Heart left ventricle (tissue), 16 donors: ENCODE measurements around the gene LBHD1. TPM values are rescaled to one million over a fixed set of nuclear protein-coding genes. Genes with fewer than 3 reads are reported as not detected.
A peak's percentile ranks its signal among the peaks of the same experiment; 100 is the strongest.
"Not testable (repeated sequence)": the region's sequence is repeated elsewhere in the genome, so short reads cannot be mapped to it uniquely, and the experiment has no call there.

Experiments used
- ATAC-seq, 4 donors: fragments of 200-7000 bp; cut with Tn5 transposase; one replicate each; pipeline ENCODE4 v1.9.1; 2020 to 2022; ENCODE audit warnings: moderate library complexity in 4 of 4, mild to moderate bottlenecking in 3 of 4, moderate number of reproducible peaks in 1 of 4
- DNase-seq, 5 donors: peaks; one replicate each; pipeline ENCODE4 v3.0.0-alpha.2; 2020
- H3K27ac ChIP-seq, 12 donors: fragments of 200-600 bp; sonication (generic) in 4 of 12; one replicate each; pipeline versions ENCODE4 v1.5.0 to v1.8.0; 2016 to 2022; ENCODE audit warnings: mild to moderate bottlenecking in 2 of 12
- H3K27me3 ChIP-seq, 9 donors: fragments of 200-600 bp; sonication (generic) in 2 of 9; one replicate each; pipeline versions ENCODE4 v1.5.1 to v1.8.0; 2016 to 2022; ENCODE audit warnings: mild to moderate bottlenecking in 3 of 9
- H3K36me3 ChIP-seq, 9 donors: fragments of 200-600 bp; sonication (generic) in 2 of 9; one replicate each; pipeline versions ENCODE4 v1.5.0 to v1.8.0; 2018 to 2022; ENCODE audit warnings: mild to moderate bottlenecking in 2 of 9
- H3K4me1 ChIP-seq, 12 donors: fragments of 200-600 bp; sonication (generic) in 4 of 12; one replicate each; pipeline versions ENCODE4 v1.5.0 to v1.8.0; 2016 to 2022; ENCODE audit warnings: mild to moderate bottlenecking in 3 of 12
- H3K4me3 ChIP-seq, 12 donors: fragments of 200-600 bp; sonication (generic) in 4 of 12; one replicate each; pipeline versions ENCODE4 v1.5.0 to v1.8.0; 2017 to 2022; ENCODE audit warnings: mild to moderate bottlenecking in 9 of 12, moderate library complexity in 4 of 12
- H3K9me3 ChIP-seq, 12 donors: fragments of 200-600 bp; sonication (generic) in 4 of 12; one replicate each; pipeline versions ENCODE4 v1.5.0 to v1.8.0; 2016 to 2022; ENCODE audit warnings: mild to moderate bottlenecking in 1 of 12
- POLR2A ChIP-seq, 2 donors: fragments of 450-650 bp; IDR thresholded peaks; one replicate each; pipeline ENCODE4 v1.6.1; 2017; ENCODE audit warnings: antibody characterized with exemption in 2 of 2, mild to moderate bottlenecking in 2 of 2, moderate library complexity in 2 of 2
- WGBS, 4 donors: extraction: QIAGEN DNeasy Blood & Tissue Kit in 2 of 4; methylation state at CpG; one replicate each; pipeline versions ENCODE4 v1.1.5 to v1.1.7; 2013 to 2018; 5-methylcytosine and 5-hydroxymethylcytosine counted together
- intact Hi-C, 10 donors: fragments of 100-400 bp; cut with DNase I; formaldehyde crosslinking; loops; one replicate each; pipeline versions ENCODE4 v1.11.1 to v1.14.2; 2022
- polyA plus RNA-seq, 2 donors: library from polyadenylated mRNA; stranded (reverse); fragments of 200-250 nt; gene quantifications; one replicate each; pipeline ENCODE4 v1.2.3, GENCODE V29; 2013
- total RNA-seq, 9 donors: library from RNA; depleted of rRNA in 2 of 9; stranded (reverse); fragments of >200 nt in 2 of 9; fragmentation: NEBNext Ultra II Directional in 3 of 9; extraction: Animal tissue kit (Norgen Biotek cat#: 25700) in 3 of 9; gene quantifications; one replicate each; pipeline versions ENCODE4 v1.1.0 to v1.2.4, GENCODE V29; 2016 to 2023
- TF ChIP-seq, protein P1 (sequence below), 12 donors: fragments of 200-600 bp; sonication (generic) in 4 of 12; IDR thresholded peaks; one replicate each; pipeline versions ENCODE4 v1.5.0 to v1.8.0; 2018 to 2022; ENCODE audit warnings: antibody characterized with exemption in 12 of 12, mild to moderate bottlenecking in 5 of 12
- donor health status: ischemic (EF 13 %, LVEDD 7.1; RV severe dilation, severe dysfunction).
- donor health status: healthy with polysubstance abuse.
- donor health status: DM: no; HTN: yes; CAD: no.
- donor health status: DM: no; HTN: no; CAD: no.
- donor health status: ischemic (EF 25% LVEDD 6.9; RV normal size, moderate dysfunction).
- donor health status: ischemic (EF 25% LVEDD 5.7; RV mildly dilated, moderate dysfunction).
- donor health status: healthy.
- donor health status: DM: yes; HTN: yes; CAD: no.
- donor health status: ischemic (EF 35%, LVEDD 5.7; RV mildly dilated, moderate dysfunction).
- donor health status: nonischemic (EF 11% LVEDD 7.7; RV severe dilation, severe dysfunction).
- donor health status: DM: yes; HTN: yes; CAD: no.
- donor health status: PGD.
- donor health status: ischemic (EF 29% LVEDD 5.4; RV normal size, mild dysfunction).
- donor health status: nonischemic (EF 23%, LVEDD 6.1; RV moderate dilation, normal function).

LBHD1 gene
- total and polyA plus RNA-seq, 11 donors = 1.4 to 6.3 (median 2.4) TPM

DNA sequence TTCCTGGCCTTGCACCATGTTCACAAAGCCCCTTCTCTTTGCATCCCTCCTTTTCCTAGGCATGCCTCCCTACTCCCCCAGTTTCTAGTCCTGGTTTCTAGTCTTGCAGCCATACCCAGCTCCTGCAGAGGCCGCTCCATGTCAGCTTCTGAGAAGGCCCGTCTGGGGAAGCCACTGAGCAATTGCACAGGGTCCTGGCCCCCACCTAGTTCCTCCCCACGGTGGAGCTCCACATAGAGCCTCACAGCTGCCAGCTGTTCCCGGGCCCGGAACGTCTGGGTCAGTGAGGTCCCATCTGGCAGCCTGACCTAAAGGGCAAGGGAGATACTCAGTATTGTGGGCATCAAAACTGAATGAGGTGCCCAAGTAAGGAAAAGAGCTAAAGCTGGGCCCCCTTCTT lies 4.6 kb upstream of the LBHD1 start:
- ATAC-seq = no peak
- intact Hi-C loops = loop anchor here in 1 of 10 donors (5.0 kb wide), 1 partner anchor 74 kb away; the partner anchor contains the start of gene MTA2
- Histone ChIP-seq H3K4me3 (no peak overlapping the region), H3K27ac (no peak overlapping the region), H3K36me3 (peaks cover 0 to 53% (median 49%) of the 10 kb centered on the region in 9 donors), H3K9me3 (no peaks in the 10 kb centered on the region), H3K27me3 (no peaks in the 10 kb centered on the region), H3K4me1 (peaks cover 6 to 61% (median 28%) of the 10 kb centered on the region in 12 donors)
- no peak for TF ChIP-seq POLR2A (IDR thresholded peaks at IDR 0.05)
- TF ChIP-seq, protein P1, sequence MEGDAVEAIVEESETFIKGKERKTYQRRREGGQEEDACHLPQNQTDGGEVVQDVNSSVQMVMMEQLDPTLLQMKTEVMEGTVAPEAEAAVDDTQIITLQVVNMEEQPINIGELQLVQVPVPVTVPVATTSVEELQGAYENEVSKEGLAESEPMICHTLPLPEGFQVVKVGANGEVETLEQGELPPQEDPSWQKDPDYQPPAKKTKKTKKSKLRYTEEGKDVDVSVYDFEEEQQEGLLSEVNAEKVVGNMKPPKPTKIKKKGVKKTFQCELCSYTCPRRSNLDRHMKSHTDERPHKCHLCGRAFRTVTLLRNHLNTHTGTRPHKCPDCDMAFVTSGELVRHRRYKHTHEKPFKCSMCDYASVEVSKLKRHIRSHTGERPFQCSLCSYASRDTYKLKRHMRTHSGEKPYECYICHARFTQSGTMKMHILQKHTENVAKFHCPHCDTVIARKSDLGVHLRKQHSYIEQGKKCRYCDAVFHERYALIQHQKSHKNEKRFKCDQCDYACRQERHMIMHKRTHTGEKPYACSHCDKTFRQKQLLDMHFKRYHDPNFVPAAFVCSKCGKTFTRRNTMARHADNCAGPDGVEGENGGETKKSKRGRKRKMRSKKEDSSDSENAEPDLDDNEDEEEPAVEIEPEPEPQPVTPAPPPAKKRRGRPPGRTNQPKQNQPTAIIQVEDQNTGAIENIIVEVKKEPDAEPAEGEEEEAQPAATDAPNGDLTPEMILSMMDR (IDR thresholded peaks at IDR 0.05) = no peak
- DNase-seq = no peak
- 31 to 61% (median 48%) methylated on average over 6 of the region's 6 CpGs for WGBS, 4 donors

DNA sequence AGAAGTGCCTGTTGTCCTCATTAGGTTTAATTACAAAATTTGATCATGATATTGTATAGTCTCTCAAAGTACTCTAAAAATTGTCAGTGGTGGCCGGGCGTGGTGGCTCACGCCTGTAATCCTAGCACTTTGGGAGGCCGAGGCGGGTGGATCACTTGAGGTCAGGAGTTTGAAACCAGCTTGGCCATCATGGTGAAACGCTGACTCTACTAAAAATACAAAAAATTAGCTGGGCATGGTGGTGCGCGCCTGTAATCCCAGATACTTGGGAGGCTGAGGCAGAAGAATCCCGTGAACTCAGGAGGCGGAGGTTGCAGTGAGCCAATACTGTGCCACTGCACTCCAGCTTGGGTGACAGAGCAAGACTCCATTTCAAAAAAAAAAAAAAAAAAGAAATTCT lies 3.3 kb upstream of the LBHD1 start:
- H3K36me3 ChIP-seq = peaks cover 0 to 53% (median 49%) of the 10 kb centered on the region in 9 donors
- H3K9me3 ChIP-seq, H3K27me3 ChIP-seq, H3K4me3 ChIP-seq, ATAC-seq, H3K27ac ChIP-seq: not testable (repeated sequence)
- peaks cover 7 to 58% (median 32%) of the 10 kb centered on the region in 12 donors for H3K4me1 ChIP-seq
- DNase-seq = peak in 1 of 5 donors; percentile 25
- intact Hi-C loops = loop anchor here in 1 of 10 donors (5.0 kb wide), 1 partner anchor 73 kb away; the partner anchor contains the start of gene MTA2
- 89 to 98% (median 93%) methylated on average over 10 of the region's 10 CpGs for WGBS, 4 donors

- peak overlapping the region in 2 of 12 donors; percentile 76 to 85 for H3K4me3 ChIP-seq
- 87 to 93% (median 90%) methylated on average over 2 of the region's 2 CpGs for WGBS, 4 donors
- peaks cover 0 to 53% (median 49%) of the 10 kb centered on the region in 9 donors for H3K36me3 ChIP-seq
- ATAC-seq (no peak), DNase-seq (no peak)
- H3K27me3 ChIP-seq = no peaks in the 10 kb centered on the region
- peaks cover 5 to 54% (median 32%) of the 10 kb centered on the region in 12 donors for H3K4me1 ChIP-seq
- no peaks in the 10 kb centered on the region for H3K9me3 ChIP-seq
- TF ChIP-seq POLR2A (IDR thresholded peaks at IDR 0.05) = no peak
- TF ChIP-seq, protein P1 (IDR thresholded peaks at IDR 0.05) = no peak
- peak overlapping the region in 2 of 12 donors; percentile 85 to 91 for H3K27ac ChIP-seq
- intact Hi-C loops = loop anchor here in 1 of 10 donors (5.0 kb wide), 1 partner anchor 34 kb away; the partner anchor contains the start of genes BSCL2 and GNG3
Observed at GRCh38 chr11:62673196-62673525, 1.1 kb upstream of the LBHD1 start.

DNA sequence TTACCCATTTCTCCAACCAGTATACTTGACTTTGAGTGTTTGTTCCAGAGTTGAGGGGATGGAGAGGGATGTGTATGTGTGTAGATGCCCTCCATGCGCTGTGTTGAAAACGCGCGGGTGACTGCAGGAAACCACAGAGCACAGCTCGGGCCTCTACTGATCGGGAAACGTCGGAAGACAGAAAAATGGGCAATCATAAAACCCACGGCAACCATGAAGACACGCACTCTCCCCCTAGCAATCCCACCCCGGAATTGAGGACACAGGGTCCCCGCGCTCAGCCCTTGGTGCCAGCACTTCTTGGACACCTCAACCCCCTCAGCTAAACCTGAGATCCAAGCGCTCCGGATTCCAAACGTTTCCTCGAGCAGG lies 845 bp downstream of the LBHD1 start:
- H3K9me3 ChIP-seq = no peaks in the 10 kb centered on the region
- peaks cover 5 to 60% (median 38%) of the 10 kb centered on the region in 12 donors for H3K4me1 ChIP-seq
- DNase-seq = peak in 1 of 5 donors; percentile 50
- TF ChIP-seq POLR2A (IDR thresholded peaks at IDR 0.05) = no peak
- TF ChIP-seq, protein P1 (IDR thresholded peaks at IDR 0.05) = no peak
- ATAC-seq = peak; percentile 27 to 32 (median 32)
- H3K36me3 ChIP-seq = peaks cover 0 to 50% (median 44%) of the 10 kb centered on the region in 9 donors
- H3K27me3 ChIP-seq = no peaks in the 10 kb centered on the region
- intact Hi-C loops = loop anchor here in 1 of 10 donors (5.0 kb wide), 1 partner anchor 36 kb away; the partner anchor contains the start of genes BSCL2 and GNG3
- H3K4me3 ChIP-seq = peak overlapping the region; percentile 68 to 93 (median 76)
- whole genome bisulfite sequencing, 4 donors = 1 to 2% (median 1%) methylated on average over 17 of the region's 17 CpGs
- H3K27ac ChIP-seq = peak overlapping the region; percentile 82 to 97 (median 88)
